A673 (cell line): Measurements from ENCODE around the gene CLDN1. TPM values are rescaled to one million over a fixed set of nuclear protein-coding genes. Genes with fewer than 3 reads are reported as not detected.
A peak's percentile ranks its signal among the peaks of the same experiment; 100 is the strongest.

Experiments
- BruUV-seq: library from RNA; stranded (reverse); fragments of 400-500 nt; replicated peaks from 2 replicates; lab custom pipeline; 2021; lab: Mats Ljungman, UMichigan
- CTCF ChIA-PET: fragments of 300-600 bp; sonication (Branson Sonifier 250); formaldehyde crosslinking; loops from one replicate; lab custom pipeline; 2022; ENCODE audit warnings: antibody characterized with exemption; lab: Charles Lee
- POLR2A ChIA-PET: fragments of 300-600 bp; sonication (Branson Sonifier 250); formaldehyde crosslinking; loops from one replicate; lab custom pipeline; 2022; ENCODE audit warnings: antibody characterized with exemption; ENCODE audit not compliant: low non-redundant PET; lab: Charles Lee
- DNase-seq: peaks from one replicate; pipeline ENCODE4 v3.0.0-alpha.2; 2015; ENCODE audit warnings: low spot score
- H3K27ac ChIP-seq: fragments of 200-600 bp; sonication (generic); 2 replicates; pipeline ENCODE4 v1.5.1; 2016; ENCODE audit warnings: mixed run types, low read depth, mild to moderate bottlenecking, mixed read lengths, antibody characterized with exemption, low read length; ENCODE audit not compliant: poor library complexity, severe bottlenecking
- H3K27me3 ChIP-seq: fragments of 200-600 bp; sonication (generic); replicated peaks from 2 replicates; pipeline ENCODE4 v1.6.1; 2017; ENCODE audit warnings: mixed run types, low read depth, mild to moderate bottlenecking, mixed read lengths, antibody characterized with exemption, low read length; ENCODE audit not compliant: insufficient read depth, poor library complexity
- H3K36me3 ChIP-seq: fragments of 200-600 bp; sonication (generic); 2 replicates; pipeline ENCODE4 v1.6.1; 2016; ENCODE audit warnings: mixed run types, mild to moderate bottlenecking, mixed read lengths, antibody characterized with exemption, low read length; ENCODE audit not compliant: insufficient read depth, poor library complexity, severe bottlenecking
- H3K4me1 ChIP-seq: fragments of 200-600 bp; sonication (generic); 2 replicates; pipeline ENCODE4 v1.6.1; 2017; ENCODE audit warnings: mixed run types, mild to moderate bottlenecking, mixed read lengths, antibody characterized with exemption, low read length; ENCODE audit not compliant: insufficient read depth, poor library complexity, severe bottlenecking
- H3K4me3 ChIP-seq: fragments of 200-600 bp; sonication (generic); 2 replicates; pipeline ENCODE4 v1.5.1; 2016; ENCODE audit warnings: low read depth, mixed run types, mild to moderate bottlenecking, mixed read lengths, low read length; ENCODE audit not compliant: poor library complexity, severe bottlenecking
- H3K9me3 ChIP-seq: fragments of 200-600 bp; sonication (generic); 2 replicates; pipeline ENCODE4 v1.6.1; 2016; ENCODE audit warnings: mixed run types, low read depth, mild to moderate bottlenecking, mixed read lengths, antibody characterized with exemption, low read length; ENCODE audit not compliant: poor library complexity, severe bottlenecking
- CTCF ChIP-seq: fragments of 300-800, 200-600 bp; sonication (generic); conservative IDR thresholded peaks from 2 replicates; pipeline ENCODE4 v1.5.1; 2017; ENCODE audit warnings: low read depth, mild to moderate bottlenecking, antibody characterized with exemption, low read length, moderate library complexity, mixed read lengths
- EZH2 ChIP-seq: fragments of 200-600 bp; sonication (generic); IDR thresholded peaks from 2 replicates; pipeline ENCODE4 v1.6.1; 2017; ENCODE audit warnings: borderline replicate concordance, low read depth, mild to moderate bottlenecking, mixed read lengths, antibody characterized with exemption, low read length; ENCODE audit not compliant: poor library complexity, severe bottlenecking
- intact Hi-C: fragments of 100-400 bp; cut with micrococcal nuclease; formaldehyde crosslinking; loops from one replicate; pipeline ENCODE4 v1.10.0; 2022; ENCODE audit not compliant: unreplicated experiment
- total RNA-seq: library from RNA; stranded (reverse); gene quantifications from 2 replicates; pipeline ENCODE4 v1.2.3, GENCODE V29; 2021

The CLDN1 gene
- total RNA-seq, 1 experiment from 2014 or later: 184 TPM

- ChIA-PET CTCF (no interaction called here), POLR2A (no interaction called here)
- no peaks in the 10 kb centered on the region for H3K9me3 ChIP-seq
- no peak overlapping the region for H3K27ac ChIP-seq
- no peaks in the 10 kb centered on the region for H3K36me3 ChIP-seq
- H3K27me3 ChIP-seq: no peaks in the 10 kb centered on the region
- DNase-seq: no peak
- TF ChIP-seq CTCF: no peak
- no peak for TF ChIP-seq EZH2
- peaks cover 14% of the 10 kb centered on the region for H3K4me1 ChIP-seq
- H3K4me3 ChIP-seq: no peak overlapping the region
- intact Hi-C loops: loop anchor here (10.0 kb wide), 1 partner anchor 229 kb away; no protein-coding TSS in a partner anchor
- no TSS peak for BruUV-seq
Measured at GRCh38 chr3:190333961-190334360, 11.7 kb upstream of the CLDN1 start.

- no peaks in the 10 kb centered on the region for H3K36me3 ChIP-seq
- H3K27me3 ChIP-seq: no peaks in the 10 kb centered on the region
- no TSS peak for BruUV-seq
- H3K9me3 ChIP-seq: no peaks in the 10 kb centered on the region
- no peak overlapping the region for H3K4me3 ChIP-seq
- intact Hi-C loops: loop anchor here (10.0 kb wide), 1 partner anchor 226 kb away; no protein-coding TSS in a partner anchor
- CTCF ChIA-PET: no interaction called here
- no peak for DNase-seq
- H3K4me1 ChIP-seq: peaks cover 26% of the 10 kb centered on the region
- TF ChIP-seq EZH2 (no peak), CTCF (no peak)
- no peak overlapping the region for H3K27ac ChIP-seq
- POLR2A ChIA-PET: interaction anchor here (0.7 kb wide), 1 partner anchor 19 kb away, joined by 3 read pairs; no protein-coding TSS in a partner anchor
Measured at GRCh38 chr3:190330936-190331734, 8.9 kb upstream of the CLDN1 start.

- no peaks in the 10 kb centered on the region for H3K27me3 ChIP-seq
- peaks cover 51% of the 10 kb centered on the region for H3K4me1 ChIP-seq
- peak; percentile 40; the same call in 1 of the 2 replicates for TF ChIP-seq CTCF
- no peak for TF ChIP-seq EZH2
- BruUV-seq: no TSS peak
- peak overlapping the region; percentile 61 for H3K27ac ChIP-seq
- ChIA-PET CTCF (interaction anchor here (0.6 kb wide), 1 partner anchor 55 kb away, joined by 3 read pairs; no protein-coding TSS in a partner anchor), POLR2A (no interaction called here)
- H3K36me3 ChIP-seq: no peaks in the 10 kb centered on the region
- no peaks in the 10 kb centered on the region for H3K9me3 ChIP-seq
- intact Hi-C loops: loop anchor here (5.0 kb wide), 1 partner anchor 95 kb away; no protein-coding TSS in a partner anchor
- peak; percentile 73 for DNase-seq
- no peak overlapping the region for H3K4me3 ChIP-seq
Measured at GRCh38 chr3:190326930-190327329, 4.7 kb upstream of the CLDN1 start.
